SH-SY5Y (cell line): ENCODE data around the gene CPLX1.

ENCODE experiments used
- GATA2 ChIP-seq: IDR thresholded peaks from 2 replicates; pipeline ENCODE4 v1.6.1; 2011; ENCODE audit warnings: mild to moderate bottlenecking, low read depth, low read length
- GATA3 ChIP-seq: IDR thresholded peaks from 2 replicates; pipeline ENCODE4 v1.6.1; 2011; ENCODE audit warnings: low read depth, mild to moderate bottlenecking, low read length, moderate library complexity

- TF ChIP-seq GATA2 = no peak
- TF ChIP-seq GATA3 = no peak
Observed at GRCh38 chr4:757111-757510, 68.8 kb downstream of the CPLX1 start.
